Measurements from ENCODE around the gene ST8SIA2.

The ST8SIA2 gene

GRCh38 chr15:92494806-92495336, 101.2 kb downstream of the ST8SIA2 start:
- no peak for TF ChIP-seq CTCF (IDR thresholded peaks at IDR 0.05; ENCODE audit: insufficient read depth, low read depth, low read length, missing control alignments)
- DNase-seq (ENCODE audit: low read depth), result no peak
- no peak overlapping the region for H3K4me3 ChIP-seq (ENCODE audit: low read depth, low read length)

GRCh38 chr15:92495446-92495845, 101.8 kb downstream of the ST8SIA2 start:
- DNase-seq (ENCODE audit: low read depth), result no peak
- no peak for TF ChIP-seq CTCF (IDR thresholded peaks at IDR 0.05; ENCODE audit: insufficient read depth, low read depth, low read length, missing control alignments)
- no peak overlapping the region for H3K4me3 ChIP-seq (ENCODE audit: low read depth, low read length)

GRCh38 chr15:92499731-92500530, 106.2 kb downstream of the ST8SIA2 start:
- DNase-seq (ENCODE audit: low read depth), result no peak
- TF ChIP-seq CTCF (IDR thresholded peaks at IDR 0.05; ENCODE audit: insufficient read depth, low read depth, low read length, missing control alignments), result no peak
- no peak overlapping the region for H3K4me3 ChIP-seq (ENCODE audit: low read depth, low read length)

- TF ChIP-seq CTCF (IDR thresholded peaks at IDR 0.05; ENCODE audit: insufficient read depth, low read depth, low read length, missing control alignments), result no peak
- no peak overlapping the region for H3K4me3 ChIP-seq (ENCODE audit: low read depth, low read length)
- no peak for DNase-seq (ENCODE audit: low read depth)
Measured at GRCh38 chr15:92502336-92502735, 108.7 kb downstream of the ST8SIA2 start.

- H3K4me3 ChIP-seq (ENCODE audit: low read depth, low read length), result no peak overlapping the region
- no peak for DNase-seq (ENCODE audit: low read depth)
- TF ChIP-seq CTCF (IDR thresholded peaks at IDR 0.05; ENCODE audit: insufficient read depth, low read depth, low read length, missing control alignments), result no peak
Measured at GRCh38 chr15:92502930-92503857, 109.5 kb downstream of the ST8SIA2 start.

GRCh38 chr15:92503889-92504288, 110.2 kb downstream of the ST8SIA2 start:
- TF ChIP-seq CTCF (IDR thresholded peaks at IDR 0.05; ENCODE audit: insufficient read depth, low read depth, low read length, missing control alignments), result no peak
- H3K4me3 ChIP-seq (ENCODE audit: low read depth, low read length), result no peak overlapping the region
- DNase-seq (ENCODE audit: low read depth), result no peak
